ENCODE measurements around the gene TNFRSF19.

TNFRSF19 gene

DNA sequence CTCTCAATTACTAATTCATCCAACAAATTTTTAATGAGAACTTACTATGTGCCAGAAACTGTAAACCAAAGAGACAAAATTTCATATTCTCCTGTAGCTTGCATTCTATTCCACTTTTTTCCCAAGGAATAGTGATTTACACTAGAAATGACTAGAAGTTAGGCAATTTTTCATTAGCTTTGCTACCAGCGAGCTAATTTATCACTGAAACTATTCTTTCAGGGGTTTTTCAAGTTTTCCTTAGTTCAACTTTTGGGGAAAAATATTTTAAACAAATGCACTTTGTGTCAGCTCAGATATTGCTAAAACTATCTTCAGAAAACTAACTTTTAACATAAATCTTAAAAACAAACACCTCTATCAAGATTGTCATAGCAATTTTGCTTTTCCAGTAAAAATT, 5.4 kb downstream of the TNFRSF19 start:
- TF ChIP-seq CTCF (IDR thresholded peaks at IDR 0.05; ENCODE audit: extremely low read depth, insufficient read depth, missing control alignments), result no peak

DNA sequence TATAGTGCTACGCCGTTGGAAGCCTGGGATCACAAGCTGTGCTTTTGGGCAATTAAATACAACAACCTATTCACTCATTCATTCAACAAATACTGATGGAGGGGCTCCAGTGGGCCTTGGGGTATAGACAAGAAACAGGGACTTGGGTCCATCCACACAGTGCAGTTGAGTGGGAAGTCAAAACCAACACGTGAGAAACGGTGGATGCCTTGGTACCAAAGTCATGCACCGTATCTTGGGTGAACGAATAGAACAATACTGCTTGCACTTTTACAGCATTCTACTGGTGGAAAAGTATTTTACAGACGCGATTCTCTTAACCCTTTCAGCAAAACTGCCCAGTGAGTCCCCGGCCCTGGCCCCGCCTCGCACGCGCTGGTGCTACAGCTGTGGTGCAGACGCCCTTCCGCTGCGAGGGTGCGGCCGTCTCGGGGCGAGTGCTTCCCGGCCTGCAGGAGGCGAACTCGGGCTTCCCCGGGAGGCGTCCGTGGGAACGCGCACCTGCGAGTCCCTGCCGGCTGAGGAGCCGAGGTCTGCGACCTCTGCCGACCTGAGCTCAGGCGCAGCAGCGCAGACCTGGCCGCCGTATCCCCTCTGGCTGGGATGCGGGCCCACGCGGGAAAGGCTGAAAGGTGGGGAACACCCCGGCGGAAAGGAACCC, 8.3 kb downstream of the TNFRSF19 start:
- in situ Hi-C loops (cut with MboI; ENCODE audit: low pct_unique_long_range_greater_than_20kb, low sequenced_read_pairs, unreplicated experiment), result no loop called here
- peak; percentile 82 for TF ChIP-seq CTCF (IDR thresholded peaks at IDR 0.05; ENCODE audit: extremely low read depth, insufficient read depth, missing control alignments)
- DNase-seq (ENCODE audit: low spot score), result peak; percentile 64

More for the DNA sequence above, 5.4 kb downstream of the TNFRSF19 start:
- in situ Hi-C loops (cut with MboI; ENCODE audit: low pct_unique_long_range_greater_than_20kb, low sequenced_read_pairs, unreplicated experiment), result no loop called here
- DNase-seq (ENCODE audit: low spot score), result no peak

GRCh38 chr13:23579072-23579895, 9.1 kb downstream of the TNFRSF19 start:
- in situ Hi-C loops (cut with MboI; ENCODE audit: low pct_unique_long_range_greater_than_20kb, low sequenced_read_pairs, unreplicated experiment), result no loop called here
- TF ChIP-seq CTCF (IDR thresholded peaks at IDR 0.05; ENCODE audit: extremely low read depth, insufficient read depth, missing control alignments), result no peak
- peak; percentile 93 for DNase-seq (ENCODE audit: low spot score)

- TF ChIP-seq CTCF (IDR thresholded peaks at IDR 0.05; ENCODE audit: extremely low read depth, insufficient read depth, missing control alignments), result no peak
- in situ Hi-C loops (cut with MboI; ENCODE audit: low pct_unique_long_range_greater_than_20kb, low sequenced_read_pairs, unreplicated experiment), result no loop called here
- DNase-seq (ENCODE audit: low spot score), result no peak
Observed at GRCh38 chr13:23579896-23580683, 9.9 kb downstream of the TNFRSF19 start.

- TF ChIP-seq CTCF (IDR thresholded peaks at IDR 0.05; ENCODE audit: extremely low read depth, insufficient read depth, missing control alignments), result no peak
- in situ Hi-C loops (cut with MboI; ENCODE audit: low pct_unique_long_range_greater_than_20kb, low sequenced_read_pairs, unreplicated experiment), result no loop called here
- DNase-seq (ENCODE audit: low spot score), result no peak
Observed at GRCh38 chr13:23580684-23581060, 10.5 kb downstream of the TNFRSF19 start.

DNA sequence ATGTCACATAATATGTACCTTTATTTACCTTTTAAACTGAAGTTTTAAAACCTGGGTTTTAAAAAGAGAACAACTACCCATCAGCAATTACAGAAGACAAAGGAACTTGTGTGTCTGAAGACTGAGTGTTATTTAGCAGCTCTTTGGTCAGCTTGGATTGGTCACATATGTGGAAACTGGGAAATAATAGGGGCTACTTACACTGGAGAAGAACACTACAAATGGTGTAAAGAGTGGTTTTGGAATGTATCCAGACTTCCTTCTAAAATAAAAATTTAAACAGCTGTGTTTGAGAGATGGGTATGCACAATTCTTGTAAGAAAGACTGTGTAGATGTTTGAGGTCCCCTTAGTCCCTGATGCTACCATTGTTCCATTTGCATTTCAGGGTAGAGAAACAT, 13.3 kb downstream of the TNFRSF19 start:
- no peak for TF ChIP-seq CTCF (IDR thresholded peaks at IDR 0.05; ENCODE audit: extremely low read depth, insufficient read depth, missing control alignments)
- in situ Hi-C loops (cut with MboI; ENCODE audit: low pct_unique_long_range_greater_than_20kb, low sequenced_read_pairs, unreplicated experiment), result no loop called here
- DNase-seq (ENCODE audit: low spot score), result no peak
